Natural killer cell (primary cell): ENCODE measurements around the gene TM4SF1. TPM values are rescaled to one million over a fixed set of nuclear protein-coding genes. Genes with fewer than 3 reads are reported as not detected.

ENCODE experiments used
- ATAC-seq, 3 donors: fragments of 150-1000 bp in 2 of 3; fragments of 200-7000 bp in 1 of 3; cut with Tn5 transposase; 1 replicate in 1 of 3; 2 replicates in 2 of 3; pipeline ENCODE4 v1.10.0; 2021; ENCODE audit warnings: mild to moderate bottlenecking in 2 of 3, moderate library complexity in 2 of 3
- DNase-seq, 2 donors: peaks; one replicate each; pipeline versions ENCODE4 v3.0.0 to v3.0.0-alpha.2; 2013 to 2021; ENCODE audit warnings: mixed read lengths in 1 of 2
- H3K27ac ChIP-seq: one replicate; pipeline ENCODE4 v1.5.1; 2013; ENCODE audit warnings: mild to moderate bottlenecking, low read length
- H3K27me3 ChIP-seq: one replicate; pipeline ENCODE4 v1.6.1; 2013; ENCODE audit warnings: low read length; ENCODE audit not compliant: control insufficient read depth, insufficient read depth
- H3K36me3 ChIP-seq: one replicate; pipeline ENCODE4 v1.6.1; 2013; ENCODE audit warnings: low read length; ENCODE audit not compliant: control insufficient read depth, insufficient read depth
- H3K4me1 ChIP-seq: one replicate; pipeline ENCODE4 v1.6.1; 2013; ENCODE audit warnings: low read length; ENCODE audit not compliant: control insufficient read depth, insufficient read depth
- H3K4me3 ChIP-seq: one replicate; pipeline ENCODE4 v1.5.1; 2013; ENCODE audit warnings: low read length
- H3K9me3 ChIP-seq: one replicate; pipeline ENCODE4 v1.6.1; 2013; ENCODE audit warnings: low read length; ENCODE audit not compliant: control insufficient read depth, insufficient read depth
- H3K27ac Mint-ChIP-seq, 2 donors: one replicate each; pipeline ENCODE4 v1.8.0; 2022; ENCODE audit warnings: mild to moderate bottlenecking in 2 of 2, mixed read lengths in 2 of 2, moderate library complexity in 1 of 2
- H3K27me3 Mint-ChIP-seq, 2 donors: one replicate each; pipeline ENCODE4 v1.8.0; 2022; ENCODE audit warnings: low read depth in 2 of 2, mixed read lengths in 2 of 2
- H3K36me3 Mint-ChIP-seq: one replicate; pipeline ENCODE4 v1.8.0; 2022; ENCODE audit warnings: mixed read lengths
- H3K4me1 Mint-ChIP-seq, 2 donors: one replicate each; pipeline ENCODE4 v1.8.0; 2022; ENCODE audit warnings: mixed read lengths in 2 of 2
- H3K4me3 Mint-ChIP-seq: one replicate; pipeline ENCODE4 v1.8.0; 2022; ENCODE audit warnings: mild to moderate bottlenecking, moderate library complexity, mixed read lengths
- H3K9me3 Mint-ChIP-seq, 2 donors: one replicate each; pipeline ENCODE4 v1.8.0; 2022; ENCODE audit warnings: mixed read lengths in 2 of 2
- CTCF ChIP-seq: fragments of 200-600 bp; IDR thresholded peaks from one replicate; pipeline ENCODE4 v1.8.0; 2022; ENCODE audit warnings: antibody characterized with exemption
- WGBS: methylation state at CpG from one replicate; pipeline ENCODE4 v1.1.7; 2013; ENCODE audit warnings: missing lambda C conversion rate; ENCODE audit not compliant: insufficient coverage; 5-methylcytosine and 5-hydroxymethylcytosine counted together
- intact Hi-C: fragments of 100-400 bp; cut with micrococcal nuclease; formaldehyde crosslinking; loops from one replicate; pipeline ENCODE4 v1.14.2; 2022
- total RNA-seq, 4 donors: library from RNA; stranded (reverse); fragments of 120-200 nt in 1 of 4; gene quantifications; one replicate each; pipeline versions ENCODE4 v1.2.3 to v1.2.4, GENCODE V29; 2013 to 2022

Gene TM4SF1
- total RNA-seq, 3 donors from 2014 or later (not counting 1 experiment from before 2014, with no cell fraction given), result not detected

DNA sequence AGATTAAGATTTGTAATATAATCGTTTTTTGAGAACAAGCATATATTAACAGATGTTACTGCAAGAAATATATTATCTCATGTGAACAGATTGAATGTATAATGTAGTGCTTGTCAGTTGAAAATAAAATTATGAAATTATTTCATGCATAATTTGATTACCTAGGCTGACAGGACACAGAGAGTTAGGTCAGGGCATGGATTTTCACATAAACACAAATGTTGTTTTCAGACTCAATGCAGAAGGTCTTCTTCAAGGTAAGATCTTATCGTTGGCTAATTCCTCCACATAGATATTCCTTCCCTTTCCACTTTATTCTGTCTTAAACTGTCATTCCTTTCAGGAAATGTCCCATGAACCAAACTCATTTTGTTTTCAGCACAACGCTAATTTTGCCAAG is 20.1 kb upstream of the TM4SF1 start:
- ATAC-seq (no peak), DNase-seq (no peak)
- no peaks in the 10 kb centered on the region for H3K9me3 ChIP-seq
- H3K27ac Mint-ChIP-seq, result no peak overlapping the region
- H3K36me3 ChIP-seq, result no peaks in the 10 kb centered on the region
- H3K4me3 ChIP-seq, result no peak overlapping the region
- no peaks in the 10 kb centered on the region for H3K4me1 ChIP-seq
- TF ChIP-seq CTCF, result no peak
- no peaks in the 10 kb centered on the region for H3K27me3 Mint-ChIP-seq
- no peaks in the 10 kb centered on the region for H3K27me3 ChIP-seq
- 68% methylated on average over 2 of the region's 3 CpGs for WGBS
- no peaks in the 10 kb centered on the region for H3K4me1 Mint-ChIP-seq
- no peak overlapping the region for H3K4me3 Mint-ChIP-seq
- H3K9me3 Mint-ChIP-seq, result no peaks in the 10 kb centered on the region
- H3K27ac ChIP-seq, result no peak overlapping the region
- intact Hi-C loops, result no loop called here
- no peaks in the 10 kb centered on the region for H3K36me3 Mint-ChIP-seq

DNA sequence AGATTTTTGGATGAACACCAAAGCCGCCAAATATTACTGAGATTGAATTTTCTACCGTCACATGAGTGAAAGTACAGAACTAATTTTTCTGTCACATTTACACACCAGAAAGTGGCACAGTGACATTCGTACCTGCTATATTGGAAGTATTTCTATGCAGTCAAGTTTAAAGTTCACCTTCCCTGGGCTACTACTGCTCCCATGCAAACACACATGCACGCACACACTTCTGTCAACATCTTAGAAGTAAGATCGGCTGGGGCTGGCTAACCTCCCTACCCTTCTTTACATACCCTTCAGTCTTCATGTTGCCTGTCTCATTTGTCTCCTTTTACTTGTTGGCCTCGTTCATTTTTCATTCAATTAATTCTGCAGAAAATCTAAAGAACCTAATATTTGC is 19.0 kb upstream of the TM4SF1 start:
- no peaks in the 10 kb centered on the region for H3K4me1 Mint-ChIP-seq
- no peak for ATAC-seq

GRCh38 chr3:149395107-149396089 is 17.9 kb upstream of the TM4SF1 start:
- TF ChIP-seq CTCF, result no peak
- Mint-ChIP-seq H3K4me3 (no peak overlapping the region), H3K27ac (no peak overlapping the region), H3K9me3 (no peaks in the 10 kb centered on the region), H3K36me3 (no peaks in the 10 kb centered on the region), H3K27me3 (no peaks in the 10 kb centered on the region), H3K4me1 (no peaks in the 10 kb centered on the region)
- ATAC-seq (no peak), DNase-seq (no peak)
- WGBS, result 96% methylated on average over 4 of the region's 4 CpGs
- no peaks in the 10 kb centered on the region for H3K4me1 ChIP-seq
- no peaks in the 10 kb centered on the region for H3K36me3 ChIP-seq
- H3K27me3 ChIP-seq, result no peaks in the 10 kb centered on the region
- H3K9me3 ChIP-seq, result no peaks in the 10 kb centered on the region
- H3K4me3 ChIP-seq, result no peak overlapping the region
- intact Hi-C loops, result no loop called here
- no peak overlapping the region for H3K27ac ChIP-seq

More for the DNA sequence above, 19.0 kb upstream of the TM4SF1 start:
- TF ChIP-seq CTCF, result no peak
- no peaks in the 10 kb centered on the region for H3K27me3 Mint-ChIP-seq
- Histone ChIP-seq H3K36me3 (no peaks in the 10 kb centered on the region), H3K9me3 (no peaks in the 10 kb centered on the region), H3K4me3 (no peak overlapping the region), H3K27ac (no peak overlapping the region), H3K27me3 (no peaks in the 10 kb centered on the region), H3K4me1 (no peaks in the 10 kb centered on the region)
- H3K9me3 Mint-ChIP-seq, result no peaks in the 10 kb centered on the region
- H3K36me3 Mint-ChIP-seq, result no peaks in the 10 kb centered on the region
- no peak overlapping the region for H3K4me3 Mint-ChIP-seq
- no peak for DNase-seq
- intact Hi-C loops, result no loop called here
- no peak overlapping the region for H3K27ac Mint-ChIP-seq
- 89% methylated on average over 6 of the region's 6 CpGs for WGBS
